Stimulated activated effector memory CD8-positive, alpha-beta T cell treated with anti-CD3 and anti-CD28 coated beads, Interleukin-12 subunit alpha, Interleukin-12 subunit beta, amount 100 ng/mL, for 72 hours (primary cell): Measurements from ENCODE around the gene CLINT1.
"Not testable (repeated sequence)": the region's sequence is repeated elsewhere in the genome, so short reads cannot be mapped to it uniquely, and the experiment has no call there.

Source experiments
- ATAC-seq: fragments of 150-1000 bp; cut with Tn5 transposase; 2 replicates; pipeline ENCODE4 v1.10.0; 2021
- DNase-seq, 2 donors: peaks; one replicate each; pipeline ENCODE4 v3.0.0; 2021 to 2022; ENCODE audit warnings: low spot score in 2 of 2
- H3K27ac Mint-ChIP-seq: one replicate; pipeline ENCODE4 v1.8.0; 2022; ENCODE audit warnings: mild to moderate bottlenecking, mixed read lengths
- H3K36me3 Mint-ChIP-seq: one replicate; pipeline ENCODE4 v1.8.0; 2022; ENCODE audit warnings: mild to moderate bottlenecking, mixed read lengths
- H3K4me1 Mint-ChIP-seq: one replicate; pipeline ENCODE4 v1.8.0; 2022; ENCODE audit warnings: mixed read lengths
- H3K4me3 Mint-ChIP-seq: one replicate; pipeline ENCODE4 v1.8.0; 2022; ENCODE audit warnings: mild to moderate bottlenecking, mixed read lengths
- H3K9me3 Mint-ChIP-seq: one replicate; pipeline ENCODE4 v1.8.0; 2022; ENCODE audit warnings: mixed read lengths

The CLINT1 gene

GRCh38 chr5:157858527-157859226 is at the start of gene CLINT1:
CLINT1 (minus strand) TSS chr5:157859145; CDS start chr5:157858970, 175 bp downstream.
- peaks cover 38% of the 10 kb centered on the region for H3K36me3 Mint-ChIP-seq
- peak within 1 kb of the TSS; percentile 98 for H3K27ac Mint-ChIP-seq
- DNase-seq, result peak; percentile 76 to 92
- peak within 1 kb of the TSS; percentile 93 for H3K4me3 Mint-ChIP-seq
- ATAC-seq, result peak; percentile 89
- peaks cover 68% of the 10 kb centered on the region for H3K4me1 Mint-ChIP-seq
- no peaks in the 10 kb centered on the region for H3K9me3 Mint-ChIP-seq

DNA sequence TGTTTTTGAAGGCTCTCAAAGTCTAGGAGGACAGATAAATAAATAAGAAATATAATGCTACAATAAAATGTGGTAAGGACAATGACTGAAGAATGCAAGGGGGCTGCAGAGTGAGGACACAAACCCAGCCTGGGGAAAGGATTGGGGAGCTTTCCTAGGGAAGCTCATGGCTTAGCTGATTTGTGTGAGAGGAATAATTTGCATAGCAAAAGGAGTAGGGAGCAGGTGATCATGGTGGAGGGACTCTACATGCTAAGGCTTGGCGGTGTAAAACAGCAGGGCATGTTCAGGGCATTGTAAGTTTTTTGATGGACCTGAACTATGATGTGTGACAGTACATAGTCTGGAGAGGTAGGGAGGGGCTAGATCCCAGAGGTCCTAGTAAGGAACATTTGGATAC is 49.5 kb upstream of the CLINT1 start:
- H3K9me3 Mint-ChIP-seq, result no peaks in the 10 kb centered on the region
- no peaks in the 10 kb centered on the region for H3K36me3 Mint-ChIP-seq
- no peak for DNase-seq
- no peaks in the 10 kb centered on the region for H3K4me1 Mint-ChIP-seq
- no peak overlapping the region for H3K4me3 Mint-ChIP-seq
- no peak for ATAC-seq
- H3K27ac Mint-ChIP-seq, result no peak overlapping the region

GRCh38 chr5:157907479-157907878 is 48.5 kb upstream of the CLINT1 start:
- ATAC-seq, result no peak

DNA sequence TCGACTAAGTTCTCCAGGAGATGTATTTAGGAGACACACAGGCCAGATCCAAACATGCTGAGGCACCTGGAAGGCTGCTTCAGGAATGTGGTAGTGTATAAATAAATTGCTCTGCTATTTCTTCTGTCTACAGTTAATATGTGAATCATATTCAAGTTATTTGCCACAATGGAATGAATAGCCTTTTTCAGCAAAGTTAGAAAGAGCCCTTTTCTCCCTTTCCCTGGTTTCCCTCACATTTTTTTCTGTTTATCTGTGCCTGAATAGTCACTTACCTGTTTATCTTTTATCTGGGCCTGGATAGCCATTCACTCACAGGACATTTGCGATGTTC is 44.1 kb upstream of the CLINT1 start:
- no peak overlapping the region for H3K4me3 Mint-ChIP-seq
- no peak for ATAC-seq

More at GRCh38 chr5:157907479-157907878, 48.5 kb upstream of the CLINT1 start:
- Mint-ChIP-seq H3K27ac (no peak overlapping the region), H3K9me3 (no peaks in the 10 kb centered on the region), H3K4me1 (no peaks in the 10 kb centered on the region), H3K36me3 (no peaks in the 10 kb centered on the region), H3K4me3 (no peak overlapping the region)
- no peak for DNase-seq

DNA sequence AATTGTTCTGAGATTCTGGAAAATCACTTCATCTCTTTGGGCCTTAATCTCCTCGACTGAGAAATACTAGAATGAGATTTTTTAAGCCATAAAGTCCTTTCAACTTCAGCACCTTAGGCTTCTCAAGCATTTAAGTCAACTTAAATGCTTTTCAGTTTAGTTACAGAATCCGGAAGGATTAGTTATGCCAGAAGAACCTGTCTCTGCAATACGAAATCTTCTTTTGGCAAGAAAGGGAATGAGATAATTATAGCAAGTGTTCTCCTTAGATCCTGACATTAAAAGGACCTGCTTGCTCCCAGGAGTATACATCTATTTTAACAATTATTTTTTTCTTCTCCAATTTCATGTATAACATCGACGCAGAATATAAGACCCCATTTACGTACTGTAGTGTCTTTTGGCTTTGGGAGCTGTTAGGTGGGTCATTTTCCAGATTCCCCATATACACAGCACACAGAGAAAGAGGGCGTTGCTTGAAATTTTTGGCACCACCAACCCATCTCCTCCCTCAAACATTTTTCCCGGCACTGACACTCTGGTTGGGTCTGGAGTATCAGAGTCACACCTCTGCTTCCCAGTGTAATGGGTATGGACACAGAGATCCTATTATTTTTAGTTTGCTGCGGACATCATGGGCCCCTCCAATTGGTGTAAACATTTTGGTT is 43.6 kb upstream of the CLINT1 start:
- ATAC-seq (no peak), DNase-seq (no peak)
- no peaks in the 10 kb centered on the region for H3K9me3 Mint-ChIP-seq
- no peak overlapping the region for H3K4me3 Mint-ChIP-seq
- H3K4me1 Mint-ChIP-seq, result no peaks in the 10 kb centered on the region
- no peak overlapping the region for H3K27ac Mint-ChIP-seq
- no peaks in the 10 kb centered on the region for H3K36me3 Mint-ChIP-seq

More for the DNA sequence above, 44.1 kb upstream of the CLINT1 start:
- DNase-seq, result no peak
- Mint-ChIP-seq H3K9me3 (no peaks in the 10 kb centered on the region), H3K36me3 (no peaks in the 10 kb centered on the region), H3K27ac (no peak overlapping the region), H3K4me1 (no peaks in the 10 kb centered on the region)

GRCh38 chr5:157900644-157901043 is 41.7 kb upstream of the CLINT1 start:
- no peaks in the 10 kb centered on the region for H3K9me3 Mint-ChIP-seq
- peak overlapping the region; percentile 20 for H3K27ac Mint-ChIP-seq
- ATAC-seq (no peak), DNase-seq (no peak)
- no peak overlapping the region for H3K4me3 Mint-ChIP-seq
- H3K36me3 Mint-ChIP-seq, result no peaks in the 10 kb centered on the region
- no peaks in the 10 kb centered on the region for H3K4me1 Mint-ChIP-seq

DNA sequence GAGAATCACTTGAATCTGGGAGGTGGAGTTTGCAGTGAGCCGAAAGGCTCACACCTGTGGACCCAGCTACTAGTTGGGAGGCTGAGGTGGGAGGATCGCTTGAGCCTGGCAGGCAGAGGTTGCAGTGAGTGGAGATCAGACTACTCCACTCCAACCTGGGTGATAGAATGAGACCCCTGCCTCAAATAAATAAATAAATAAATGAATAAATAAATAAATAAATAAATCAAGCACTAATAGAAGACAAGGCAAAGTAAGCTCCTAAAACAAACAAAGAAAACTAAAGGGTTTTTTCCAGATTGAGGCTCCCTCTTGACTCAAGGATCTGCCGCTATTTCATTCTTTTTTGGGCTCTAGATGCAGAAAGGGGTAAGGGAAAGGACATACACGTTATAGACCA is 34.7 kb upstream of the CLINT1 start:
- no peak for ATAC-seq
- no peak for DNase-seq
- peaks cover 9% of the 10 kb centered on the region for H3K4me1 Mint-ChIP-seq
- no peaks in the 10 kb centered on the region for H3K36me3 Mint-ChIP-seq
- H3K4me3 Mint-ChIP-seq, result no peak overlapping the region
- no peak overlapping the region for H3K27ac Mint-ChIP-seq
- no peaks in the 10 kb centered on the region for H3K9me3 Mint-ChIP-seq

DNA sequence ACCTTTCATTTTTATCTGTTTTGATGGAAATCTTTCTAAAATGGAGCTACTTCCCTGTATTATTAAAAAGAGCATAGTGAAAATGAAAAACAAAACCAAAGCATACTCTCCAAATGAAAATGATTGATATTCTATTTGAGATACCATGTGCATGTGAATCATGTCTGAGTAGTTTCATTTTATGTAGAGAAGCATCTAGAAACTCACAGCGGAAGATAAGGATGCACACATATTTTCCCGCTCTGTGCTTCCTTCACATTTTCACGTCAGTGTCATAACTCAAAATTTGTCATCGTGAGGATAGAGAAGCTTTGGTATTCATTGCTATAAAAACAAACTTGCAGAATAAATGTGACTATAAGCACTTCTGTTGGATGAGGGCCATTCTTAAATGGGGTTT is 34.0 kb upstream of the CLINT1 start:
- ATAC-seq (peak; percentile 70), DNase-seq (no peak)
- H3K9me3 Mint-ChIP-seq, result no peaks in the 10 kb centered on the region
- no peaks in the 10 kb centered on the region for H3K36me3 Mint-ChIP-seq
- no peak overlapping the region for H3K27ac Mint-ChIP-seq
- peaks cover 9% of the 10 kb centered on the region for H3K4me1 Mint-ChIP-seq
- no peak overlapping the region for H3K4me3 Mint-ChIP-seq

- DNase-seq (no peak), ATAC-seq (peak; percentile 43)
- Mint-ChIP-seq H3K27ac (no peak overlapping the region), H3K9me3 (no peaks in the 10 kb centered on the region), H3K4me1 (peaks cover 9% of the 10 kb centered on the region), H3K36me3 (no peaks in the 10 kb centered on the region), H3K4me3 (no peak overlapping the region)
These were observed 32.1 kb upstream of the CLINT1 start for GRCh38 chr5:157890836-157891597.

DNA sequence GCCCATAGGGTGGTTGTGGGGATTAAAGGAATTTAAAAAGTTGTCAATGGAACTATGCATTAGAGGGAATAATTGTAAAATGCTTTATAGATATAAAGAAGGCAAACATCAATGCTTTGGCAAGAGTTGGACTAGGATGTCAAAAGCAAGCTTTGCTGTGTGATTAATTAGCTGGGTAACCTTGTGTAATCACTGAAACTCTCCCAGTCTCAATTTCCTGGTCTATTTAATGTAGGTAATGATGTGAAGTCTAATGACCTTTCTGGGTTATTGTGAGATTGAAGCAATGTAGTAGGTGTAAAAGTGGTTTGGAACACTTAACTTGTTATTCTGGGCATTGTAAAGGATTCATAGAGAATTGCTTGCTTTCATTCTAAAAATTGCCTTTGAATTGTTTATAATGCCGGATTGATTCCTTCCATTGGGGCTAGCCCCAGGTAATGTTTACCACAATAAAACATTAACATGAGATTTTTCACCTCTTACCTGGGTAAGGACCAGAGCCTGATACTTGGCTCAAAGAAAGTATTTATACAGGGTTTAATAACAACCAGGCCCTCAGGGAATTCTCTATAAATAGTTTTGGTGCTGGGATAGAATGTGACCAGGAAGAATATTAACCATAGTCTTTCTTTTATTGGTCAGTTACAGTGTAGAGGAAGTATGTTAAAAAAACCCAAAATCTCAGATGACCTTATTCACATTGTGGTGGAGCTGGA is 30.0 kb upstream of the CLINT1 start:
- H3K9me3 Mint-ChIP-seq, result no peaks in the 10 kb centered on the region
- H3K4me1 Mint-ChIP-seq, result peaks cover 9% of the 10 kb centered on the region
- DNase-seq (no peak), ATAC-seq (no peak)
- no peaks in the 10 kb centered on the region for H3K36me3 Mint-ChIP-seq
- H3K4me3 Mint-ChIP-seq, result no peak overlapping the region
- H3K27ac Mint-ChIP-seq, result no peak overlapping the region

GRCh38 chr5:157886796-157887380 is 27.9 kb upstream of the CLINT1 start:
- H3K27ac Mint-ChIP-seq, result no peak overlapping the region
- H3K36me3 Mint-ChIP-seq, result no peaks in the 10 kb centered on the region
- no peaks in the 10 kb centered on the region for H3K9me3 Mint-ChIP-seq
- DNase-seq (no peak), ATAC-seq (no peak)
- no peak overlapping the region for H3K4me3 Mint-ChIP-seq
- H3K4me1 Mint-ChIP-seq, result no peaks in the 10 kb centered on the region

DNA sequence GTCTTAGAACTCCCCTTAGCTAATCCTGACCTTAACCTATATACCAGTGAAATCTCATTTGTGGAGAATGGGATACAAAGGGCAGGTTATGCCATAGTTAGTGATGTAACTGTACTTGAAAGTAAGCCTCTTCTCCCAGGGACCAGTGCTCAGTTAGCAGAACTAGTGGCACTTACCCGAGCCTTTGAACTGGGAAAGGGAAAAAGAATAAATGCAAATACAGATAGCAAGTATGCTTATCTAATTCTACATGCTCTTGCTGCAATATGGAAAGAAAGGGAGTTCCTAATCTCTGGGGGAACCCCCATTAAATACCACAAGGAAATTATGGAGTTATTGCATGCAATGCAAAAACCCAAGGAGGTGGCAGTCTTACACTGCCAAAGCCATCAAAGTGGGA is 26.1 kb upstream of the CLINT1 start:
- not testable (repeated sequence) for H3K4me1 Mint-ChIP-seq, DNase-seq, H3K27ac Mint-ChIP-seq, H3K4me3 Mint-ChIP-seq, ATAC-seq, H3K9me3 Mint-ChIP-seq, H3K36me3 Mint-ChIP-seq

GRCh38 chr5:157881498-157881897 is 22.6 kb upstream of the CLINT1 start:
- not testable (repeated sequence) for H3K27ac Mint-ChIP-seq, H3K9me3 Mint-ChIP-seq, ATAC-seq, H3K36me3 Mint-ChIP-seq, H3K4me3 Mint-ChIP-seq, H3K4me1 Mint-ChIP-seq, DNase-seq

GRCh38 chr5:157877821-157878220 is 18.9 kb upstream of the CLINT1 start:
- Mint-ChIP-seq H3K4me3 (no peak overlapping the region), H3K27ac (no peak overlapping the region), H3K4me1 (peaks cover 4% of the 10 kb centered on the region), H3K36me3 (no peaks in the 10 kb centered on the region), H3K9me3 (no peaks in the 10 kb centered on the region)
- no peak for ATAC-seq
- DNase-seq, result no peak

GRCh38 chr5:157874861-157875260 is 15.9 kb upstream of the CLINT1 start:
- H3K36me3 Mint-ChIP-seq, result no peaks in the 10 kb centered on the region
- H3K27ac Mint-ChIP-seq, result no peak overlapping the region

More at GRCh38 chr5:157874861-157875260, 15.9 kb upstream of the CLINT1 start:
- H3K9me3 Mint-ChIP-seq, result no peaks in the 10 kb centered on the region
- DNase-seq (no peak), ATAC-seq (peak; percentile 69)
- H3K4me1 Mint-ChIP-seq, result peaks cover 17% of the 10 kb centered on the region
- no peak overlapping the region for H3K4me3 Mint-ChIP-seq
